GM23338 (cell line): ENCODE results near the gene UNC5B.

ENCODE experiments used
- CTCF ChIP-seq, 2 experiments: fragments of 200-600 bp in 1 of 2; sonication (generic) in 1 of 2; conservative IDR thresholded peaks; 2 replicates each; pipeline versions ENCODE4 v1.5.1 to v1.6.1; 2016 to 2017; ENCODE audit warnings: antibody characterized with exemption in 2 of 2, low read depth in 2 of 2, mild to moderate bottlenecking in 2 of 2, moderate library complexity in 1 of 2
- EZH2phosphoT487 ChIP-seq: fragments of 200-600 bp; sonication (generic); IDR thresholded peaks from one replicate; pipeline ENCODE4 v1.8.1; 2018; ENCODE audit warnings: antibody characterized with exemption; ENCODE audit not compliant: unreplicated experiment

GRCh38 chr10:71262817-71263216, 50.4 kb downstream of the UNC5B start:
- TF ChIP-seq CTCF (conservative IDR thresholded peaks at IDR 0.05; ENCODE audit: low read depth in 2 of 2) = no peak
- TF ChIP-seq EZH2phosphoT487 = no peak
